Lung (tissue), 12 donors: ENCODE data around the gene ARMC2. TPM values are rescaled to one million over a fixed set of nuclear protein-coding genes. Genes with fewer than 3 reads are reported as not detected.

Experiments used
- ATAC-seq: fragments of 200-7000 bp; cut with Tn5 transposase; one replicate; pipeline ENCODE4 v1.9.1; 2020; ENCODE audit warnings: moderate number of reproducible peaks; ENCODE audit not compliant: insufficient read depth, low FRiP score
- DNase-seq, 3 donors: peaks; one replicate each; pipeline ENCODE4 v3.0.0-alpha.2; 2013 to 2017
- H3K27ac ChIP-seq, 2 donors: one replicate each; pipeline ENCODE4 v1.5.1; 2013; ENCODE audit warnings: mild to moderate bottlenecking in 2 of 2, moderate library complexity in 2 of 2, control low read depth in 1 of 2, inconsistent platforms in 1 of 2, low read depth in 1 of 2, low read length in 1 of 2
- H3K27me3 ChIP-seq, 3 donors: one replicate each; pipeline ENCODE4 v1.5.1; 2013; ENCODE audit warnings: low read length in 2 of 3; ENCODE audit not compliant: control insufficient read depth in 3 of 3, insufficient read depth in 3 of 3
- H3K36me3 ChIP-seq, 4 donors: one replicate each; pipeline ENCODE4 v1.5.1; 2013; ENCODE audit warnings: low read length in 4 of 4, mild to moderate bottlenecking in 1 of 4, moderate library complexity in 1 of 4; ENCODE audit not compliant: control insufficient read depth in 4 of 4, insufficient read depth in 4 of 4
- H3K4me1 ChIP-seq, 5 donors: one replicate each; pipeline ENCODE4 v1.5.1; 2013; ENCODE audit warnings: low read length in 5 of 5, mild to moderate bottlenecking in 2 of 5, moderate library complexity in 1 of 5; ENCODE audit not compliant: control insufficient read depth in 5 of 5, insufficient read depth in 5 of 5
- H3K4me3 ChIP-seq: one replicate; pipeline ENCODE4 v1.5.1; 2013; ENCODE audit warnings: mild to moderate bottlenecking, control low read depth, moderate library complexity
- H3K9ac ChIP-seq, 2 donors: one replicate each; pipeline ENCODE4 v1.5.1; 2013; ENCODE audit warnings: low read length in 2 of 2, control low read depth in 1 of 2; ENCODE audit not compliant: insufficient read depth in 1 of 2
- H3K9me3 ChIP-seq, 4 donors: one replicate each; pipeline ENCODE4 v1.5.1; 2013; ENCODE audit warnings: low read length in 3 of 4, mild to moderate bottlenecking in 1 of 4, moderate library complexity in 1 of 4; ENCODE audit not compliant: control insufficient read depth in 4 of 4, insufficient read depth in 3 of 4
- CTCF ChIP-seq: IDR thresholded peaks from 2 replicates; pipeline ENCODE4 v1.5.1; 2012; ENCODE audit warnings: mild to moderate bottlenecking; ENCODE audit errors: control extremely low read depth, extremely low read depth
- WGBS, 2 donors: extraction: QIAGEN DNeasy Blood & Tissue Kit; methylation state at CpG; one replicate each; pipeline ENCODE4 v1.1.7; 2013; 5-methylcytosine and 5-hydroxymethylcytosine counted together
- polyA plus RNA-seq, 2 donors: library from polyadenylated mRNA; stranded (reverse); fragments of 200-250 nt; gene quantifications; one replicate each; pipeline ENCODE4 v1.2.1, GENCODE V29; 2013
- total RNA-seq, 2 donors: library from RNA; depleted of rRNA in 1 of 2; stranded (reverse); fragments of >200 nt in 1 of 2; gene quantifications; one replicate each; pipeline ENCODE4 v1.2.1, GENCODE V29; 2014 to 2021
- donor health status: control.
- donor health status: control.
- donor health status: Bipolar disorder and iron deficiency.
- donor health status: healthy.
- donor health status: DM: yes; HTN: yes; CAD: no.

The ARMC2 gene
- total and polyA plus RNA-seq, 4 donors, result 2.9 to 16.5 (median 7.4) TPM

GRCh38 chr6:109010705-109011102 is 162.5 kb downstream of the ARMC2 start:
- no peaks in the 10 kb centered on the region for H3K9me3 ChIP-seq
- WGBS, 2 donors, result 64 to 74% methylated on average over 2 of the region's 2 CpGs
- peak overlapping the region in 1 of 2 donors; percentile 98 for H3K27ac ChIP-seq
- H3K4me3 ChIP-seq, result no peak overlapping the region
- TF ChIP-seq CTCF, result no peak
- DNase-seq (no peak), ATAC-seq (no peak)
- H3K4me1 ChIP-seq, result peaks cover 0 to 14% (median 13%) of the 10 kb centered on the region in 5 donors
- H3K27me3 ChIP-seq, result no peaks in the 10 kb centered on the region
- H3K36me3 ChIP-seq, result peaks cover 0 to 5% (median under 1%) of the 10 kb centered on the region in 4 donors
- H3K9ac ChIP-seq, result peak overlapping the region in 1 of 2 donors; percentile 96

GRCh38 chr6:109013656-109014305 is 165.6 kb downstream of the ARMC2 start:
- peaks cover 0 to 4% (median 0%) of the 10 kb centered on the region in 4 donors for H3K36me3 ChIP-seq
- no peaks in the 10 kb centered on the region for H3K27me3 ChIP-seq
- no peak overlapping the region for H3K4me3 ChIP-seq
- no peak overlapping the region for H3K9ac ChIP-seq
- H3K4me1 ChIP-seq, result peaks cover 0 to 7% (median 5%) of the 10 kb centered on the region in 5 donors
- ATAC-seq (no peak), DNase-seq (no peak)
- 34 to 44% methylated on average over 2 of the region's 2 CpGs for WGBS, 2 donors
- no peaks in the 10 kb centered on the region for H3K9me3 ChIP-seq
- TF ChIP-seq CTCF, result no peak
- H3K27ac ChIP-seq, result no peak overlapping the region

- ATAC-seq, result no peak
- H3K36me3 ChIP-seq, result no peaks in the 10 kb centered on the region
- peaks cover 0 to 9% (median 5%) of the 10 kb centered on the region in 5 donors for H3K4me1 ChIP-seq
- H3K9ac ChIP-seq, result no peak overlapping the region
- 59 to 71% methylated on average over 2 of the region's 2 CpGs for WGBS, 2 donors
- TF ChIP-seq CTCF, result no peak
- no peak for DNase-seq
- no peak overlapping the region for H3K4me3 ChIP-seq
- H3K9me3 ChIP-seq, result no peaks in the 10 kb centered on the region
- H3K27ac ChIP-seq, result no peak overlapping the region
- H3K27me3 ChIP-seq, result no peaks in the 10 kb centered on the region
These were observed 166.4 kb downstream of the ARMC2 start for GRCh38 chr6:109014606-109015005.

- no peak for ATAC-seq
- Histone ChIP-seq H3K4me3 (no peak overlapping the region), H3K9me3 (no peaks in the 10 kb centered on the region), H3K36me3 (no peaks in the 10 kb centered on the region), H3K27me3 (no peaks in the 10 kb centered on the region), H3K9ac (no peak overlapping the region), H3K27ac (no peak overlapping the region), H3K4me1 (peaks cover 0 to 9% (median 4%) of the 10 kb centered on the region in 5 donors)
- no peak for TF ChIP-seq CTCF
- no peak for DNase-seq
These were observed 167.0 kb downstream of the ARMC2 start for GRCh38 chr6:109015176-109015575.
